Lower lobe of right lung (tissue), 2 donors: Measurements from ENCODE around the gene SRRM3. TPM values are rescaled to one million over a fixed set of nuclear protein-coding genes. Genes with fewer than 3 reads are reported as not detected.

Source experiments
- ATAC-seq, 2 donors: fragments of 200-7000 bp; cut with Tn5 transposase; one replicate each; pipeline ENCODE4 v1.9.1; 2020 to 2022; ENCODE audit warnings: mild to moderate bottlenecking in 2 of 2, moderate library complexity in 2 of 2
- DNase-seq: peaks from one replicate; pipeline ENCODE4 v3.0.0-alpha.2; 2020
- H3K27ac ChIP-seq: fragments of 200-600 bp; one replicate; pipeline ENCODE4 v1.8.0; 2022
- H3K27me3 ChIP-seq: fragments of 200-600 bp; one replicate; pipeline ENCODE4 v1.8.0; 2022; ENCODE audit warnings: low read depth
- H3K36me3 ChIP-seq: fragments of 200-600 bp; one replicate; pipeline ENCODE4 v1.8.0; 2022; ENCODE audit warnings: mild to moderate bottlenecking
- H3K4me1 ChIP-seq: fragments of 200-600 bp; one replicate; pipeline ENCODE4 v1.8.0; 2022
- H3K4me3 ChIP-seq: fragments of 200-600 bp; one replicate; pipeline ENCODE4 v1.8.0; 2022; ENCODE audit warnings: mild to moderate bottlenecking
- H3K9me3 ChIP-seq: fragments of 200-600 bp; one replicate; pipeline ENCODE4 v1.8.0; 2022
- CTCF ChIP-seq: fragments of 200-600 bp; IDR thresholded peaks from one replicate; pipeline ENCODE4 v1.8.0; 2022; ENCODE audit warnings: antibody characterized with exemption, mild to moderate bottlenecking
- intact Hi-C: fragments of 100-400 bp; cut with DNase I; formaldehyde crosslinking; loops from one replicate; pipeline ENCODE4 v1.11.0; 2022
- total RNA-seq: library from RNA; stranded (reverse); fragmentation: NEBNext Ultra II Directional; extraction: Animal tissue kit (Norgen Biotek cat#: 25700); gene quantifications from one replicate; pipeline ENCODE4 v1.2.1, GENCODE V29; 2021
- donor health status: DM: no; HTN: yes; CAD: no; lungs with severe emphysema.

Gene SRRM3
- total RNA-seq, 1 donor from 2014 or later, result 0.86 TPM

GRCh38 chr7:76246804-76247389 is 45.2 kb downstream of the SRRM3 start:
- no peaks in the 10 kb centered on the region for H3K36me3 ChIP-seq
- no peak overlapping the region for H3K4me3 ChIP-seq
- ATAC-seq, result no peak
- no peaks in the 10 kb centered on the region for H3K27me3 ChIP-seq
- DNase-seq, result no peak
- intact Hi-C loops, result no loop called here
- H3K4me1 ChIP-seq, result no peaks in the 10 kb centered on the region
- H3K27ac ChIP-seq, result no peak overlapping the region
- no peak for TF ChIP-seq CTCF
- H3K9me3 ChIP-seq, result no peaks in the 10 kb centered on the region

DNA sequence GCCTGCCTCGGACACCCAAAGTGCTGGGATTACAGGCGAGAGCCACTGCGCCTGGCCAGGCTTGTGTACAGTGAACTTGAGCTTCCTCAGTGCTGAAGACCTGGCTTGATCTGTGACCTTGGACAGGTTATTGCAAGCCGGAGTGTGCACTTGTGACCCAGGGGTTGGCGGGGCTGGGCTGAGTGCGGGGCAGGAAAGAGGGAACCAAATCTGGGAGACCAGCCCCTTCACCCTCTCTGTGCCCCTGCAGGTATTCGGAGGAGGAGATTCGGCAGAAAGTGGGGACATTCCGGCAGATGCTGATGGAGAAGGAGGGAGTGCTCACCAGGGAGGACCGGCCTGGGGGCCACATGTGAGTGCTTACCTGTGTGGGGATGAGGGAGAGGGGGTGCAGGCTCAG is 46.2 kb downstream of the SRRM3 start:
- DNase-seq (no peak), ATAC-seq (no peak)
- no peak overlapping the region for H3K4me3 ChIP-seq
- intact Hi-C loops, result no loop called here
- no peaks in the 10 kb centered on the region for H3K9me3 ChIP-seq
- H3K4me1 ChIP-seq, result no peaks in the 10 kb centered on the region
- TF ChIP-seq CTCF, result no peak
- H3K27me3 ChIP-seq, result no peaks in the 10 kb centered on the region
- H3K27ac ChIP-seq, result no peak overlapping the region
- H3K36me3 ChIP-seq, result no peaks in the 10 kb centered on the region

- H3K27me3 ChIP-seq, result no peaks in the 10 kb centered on the region
Measured at GRCh38 chr7:76252021-76252420, 50.3 kb downstream of the SRRM3 start.

GRCh38 chr7:76254781-76255180 is 53.1 kb downstream of the SRRM3 start:
- DNase-seq, result no peak
- no peak for TF ChIP-seq CTCF
- Histone ChIP-seq H3K4me1 (peaks cover 3% of the 10 kb centered on the region), H3K27me3 (peaks cover 13% of the 10 kb centered on the region), H3K4me3 (no peak overlapping the region), H3K9me3 (no peaks in the 10 kb centered on the region), H3K36me3 (no peaks in the 10 kb centered on the region), H3K27ac (no peak overlapping the region)
- intact Hi-C loops, result no loop called here
- no peak for ATAC-seq

More at GRCh38 chr7:76252021-76252420, 50.3 kb downstream of the SRRM3 start:
- Histone ChIP-seq H3K36me3 (no peaks in the 10 kb centered on the region), H3K4me3 (no peak overlapping the region), H3K4me1 (no peaks in the 10 kb centered on the region), H3K27ac (no peak overlapping the region), H3K9me3 (no peaks in the 10 kb centered on the region)
- DNase-seq (no peak), ATAC-seq (no peak)
- no peak for TF ChIP-seq CTCF
- intact Hi-C loops, result no loop called here

DNA sequence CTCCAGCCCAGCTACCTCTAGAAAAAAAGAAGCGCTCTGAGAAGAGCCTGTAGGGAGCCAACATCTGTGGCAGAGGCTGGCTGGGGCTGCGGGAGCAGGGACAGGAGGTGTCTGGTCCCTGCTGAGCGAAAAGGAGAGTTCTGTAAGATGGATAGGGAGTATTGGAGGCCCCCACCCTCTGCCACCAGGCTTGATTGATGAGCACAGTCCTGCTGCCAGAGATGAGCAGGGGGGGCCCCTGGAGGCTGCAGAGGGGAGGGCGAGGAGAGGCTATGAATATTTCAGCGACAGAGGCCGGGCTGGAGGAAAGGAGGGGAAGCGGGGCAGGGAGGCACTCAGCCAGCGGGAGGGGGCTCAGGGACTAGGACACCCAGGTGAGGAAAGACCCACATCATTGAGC is 56.3 kb downstream of the SRRM3 start:
- H3K9me3 ChIP-seq, result no peaks in the 10 kb centered on the region
- intact Hi-C loops, result no loop called here
- H3K27ac ChIP-seq, result no peak overlapping the region
- TF ChIP-seq CTCF, result no peak
- H3K4me3 ChIP-seq, result no peak overlapping the region
- peaks cover 31% of the 10 kb centered on the region for H3K27me3 ChIP-seq
- peaks cover 6% of the 10 kb centered on the region for H3K4me1 ChIP-seq
- DNase-seq, result no peak
- no peaks in the 10 kb centered on the region for H3K36me3 ChIP-seq
- no peak for ATAC-seq
